ENCODE data around the gene TBL1XR1. TPM values are rescaled to one million over a fixed set of nuclear protein-coding genes. Genes with fewer than 3 reads are reported as not detected.

The TBL1XR1 gene
- total RNA-seq, 4 donors from 2014 or later, result 56.0 to 90.8 (median 75.6) TPM

- Histone ChIP-seq H3K4me3 (no peak overlapping the region), H3K27me3 (no peaks in the 10 kb centered on the region), H3K36me3 (no peaks in the 10 kb centered on the region), H3K27ac (no peak overlapping the region), H3K4me1 (no peaks in the 10 kb centered on the region), H3K9me3 (no peaks in the 10 kb centered on the region)
- WGBS, result 50% methylated on average over 1 of the region's 1 CpG
- DNase-seq (ENCODE audit: low spot score in 2 of 2), result no peak
- TF ChIP-seq EP300 (IDR thresholded peaks at IDR 0.05) (no peak), CTCF (IDR thresholded peaks at IDR 0.05) (no peak), POLR2A (IDR thresholded peaks at IDR 0.05) (no peak), POLR2AphosphoS5 (IDR thresholded peaks at IDR 0.05) (no peak)
Measured at GRCh38 chr3:177096615-177097014, 100.7 kb downstream of the TBL1XR1 start.

GRCh38 chr3:177093966-177094365, 103.3 kb downstream of the TBL1XR1 start:
- peaks cover 6% of the 10 kb centered on the region for H3K4me1 ChIP-seq
- H3K36me3 ChIP-seq, result no peaks in the 10 kb centered on the region
- no peak overlapping the region for H3K4me3 ChIP-seq
- no peaks in the 10 kb centered on the region for H3K9me3 ChIP-seq
- TF ChIP-seq POLR2AphosphoS5 (IDR thresholded peaks at IDR 0.05), result no peak
- TF ChIP-seq CTCF (IDR thresholded peaks at IDR 0.05), result no peak
- TF ChIP-seq EP300 (IDR thresholded peaks at IDR 0.05), result no peak
- no peak for TF ChIP-seq POLR2A (IDR thresholded peaks at IDR 0.05)
- no peaks in the 10 kb centered on the region for H3K27me3 ChIP-seq
- DNase-seq (ENCODE audit: low spot score in 2 of 2), result no peak
- no peak overlapping the region for H3K27ac ChIP-seq

- no peak for DNase-seq (ENCODE audit: low spot score in 2 of 2)
- Histone ChIP-seq H3K27me3 (no peaks in the 10 kb centered on the region), H3K4me1 (peaks cover 15% of the 10 kb centered on the region), H3K27ac (no peak overlapping the region), H3K4me3 (no peak overlapping the region), H3K36me3 (no peaks in the 10 kb centered on the region), H3K9me3 (no peaks in the 10 kb centered on the region)
- TF ChIP-seq POLR2AphosphoS5 (IDR thresholded peaks at IDR 0.05), result no peak
- no peak for TF ChIP-seq CTCF (IDR thresholded peaks at IDR 0.05)
- no peak for TF ChIP-seq POLR2A (IDR thresholded peaks at IDR 0.05)
- no peak for TF ChIP-seq EP300 (IDR thresholded peaks at IDR 0.05)
- WGBS, result 49% methylated on average over 1 of the region's 1 CpG
Measured at GRCh38 chr3:177089901-177090300, 107.4 kb downstream of the TBL1XR1 start.

GRCh38 chr3:177089110-177089509, 108.2 kb downstream of the TBL1XR1 start:
- TF ChIP-seq CTCF (IDR thresholded peaks at IDR 0.05), result no peak
- TF ChIP-seq POLR2A (IDR thresholded peaks at IDR 0.05), result no peak
- TF ChIP-seq POLR2AphosphoS5 (IDR thresholded peaks at IDR 0.05), result no peak
- no peak for TF ChIP-seq EP300 (IDR thresholded peaks at IDR 0.05)
- Histone ChIP-seq H3K4me3 (no peak overlapping the region), H3K27ac (no peak overlapping the region), H3K27me3 (no peaks in the 10 kb centered on the region), H3K9me3 (no peaks in the 10 kb centered on the region), H3K36me3 (no peaks in the 10 kb centered on the region), H3K4me1 (peaks cover 15% of the 10 kb centered on the region)
- no peak for DNase-seq (ENCODE audit: low spot score in 2 of 2)
- 69% methylated on average over 3 of the region's 3 CpGs for WGBS

GRCh38 chr3:177085794-177086193, 111.5 kb downstream of the TBL1XR1 start:
- no peaks in the 10 kb centered on the region for H3K27me3 ChIP-seq
- no peaks in the 10 kb centered on the region for H3K9me3 ChIP-seq
- no peak overlapping the region for H3K27ac ChIP-seq
- WGBS, result 39% methylated on average over 2 of the region's 2 CpGs
- no peak for DNase-seq (ENCODE audit: low spot score in 2 of 2)
- peaks cover 15% of the 10 kb centered on the region for H3K4me1 ChIP-seq
- no peaks in the 10 kb centered on the region for H3K36me3 ChIP-seq
- H3K4me3 ChIP-seq, result no peak overlapping the region
- TF ChIP-seq POLR2A (IDR thresholded peaks at IDR 0.05) (no peak), CTCF (IDR thresholded peaks at IDR 0.05) (no peak), EP300 (IDR thresholded peaks at IDR 0.05) (no peak), POLR2AphosphoS5 (IDR thresholded peaks at IDR 0.05) (no peak)
